ENCODE measurements around the gene ERCC2.

Gene ERCC2

GRCh38 chr19:45348367-45349125, 21.8 kb downstream of the ERCC2 start:
- no peak for TF ChIP-seq CTCF (IDR thresholded peaks at IDR 0.05; ENCODE audit: low read depth, low read length)
- DNase-seq (ENCODE audit: extremely low read depth, low read depth), result no peak

GRCh38 chr19:45347570-45348366, 22.6 kb downstream of the ERCC2 start:
- DNase-seq (ENCODE audit: extremely low read depth, low read depth), result no peak
- no peak for TF ChIP-seq CTCF (IDR thresholded peaks at IDR 0.05; ENCODE audit: low read depth, low read length)

- TF ChIP-seq CTCF (IDR thresholded peaks at IDR 0.05; ENCODE audit: low read depth, low read length), result no peak
- no peak for DNase-seq (ENCODE audit: extremely low read depth, low read depth)
Measured at GRCh38 chr19:45346449-45346848, 23.9 kb downstream of the ERCC2 start.

- no peak for TF ChIP-seq CTCF (IDR thresholded peaks at IDR 0.05; ENCODE audit: low read depth, low read length)
- no peak for DNase-seq (ENCODE audit: extremely low read depth, low read depth)
Measured at GRCh38 chr19:45345506-45345860, 24.9 kb downstream of the ERCC2 start.

- no peak for DNase-seq (ENCODE audit: extremely low read depth, low read depth)
- no peak for TF ChIP-seq CTCF (IDR thresholded peaks at IDR 0.05; ENCODE audit: low read depth, low read length)
Measured at GRCh38 chr19:45344621-45345505, 25.5 kb downstream of the ERCC2 start.

GRCh38 chr19:45342911-45343310, 27.5 kb downstream of the ERCC2 start:
- no peak for TF ChIP-seq CTCF (IDR thresholded peaks at IDR 0.05; ENCODE audit: low read depth, low read length)
- no peak for DNase-seq (ENCODE audit: extremely low read depth, low read depth)

Data from AG09319 (cell line).